ENCODE data around the gene CUX1.

GRCh38 chr7:102089175-102090098, 272.0 kb downstream of the CUX1 start:
- TF ChIP-seq CTCF (IDR thresholded peaks at IDR 0.05; ENCODE audit: low read length) = no peak
- no peak for TF ChIP-seq EZH2 (optimal IDR thresholded peaks at IDR 0.05; ENCODE audit: low read depth, low read length)
- TF ChIP-seq EZH2phosphoT487 (IDR thresholded peaks at IDR 0.05; ENCODE audit: low read length) = no peak

All from MM.1S (cell line).